ENCODE data around the gene CSNK1G1. TPM values are rescaled to one million over a fixed set of nuclear protein-coding genes. Genes with fewer than 3 reads are reported as not detected.
A peak's percentile ranks its signal among the peaks of the same experiment; 100 is the strongest.

Gene CSNK1G1
- total RNA-seq, 1 experiment from 2014 or later = 11.5 TPM

- CTCF ChIA-PET = no interaction called here
- Histone ChIP-seq H3K27me3 (replicated peaks; ENCODE audit: control insufficient read depth, insufficient read depth, low read length) (no peaks in the 10 kb centered on the region), H3K4me3 (ENCODE audit: low read depth, low read length) (no peak overlapping the region), H3K4me1 (peaks cover 4% of the 10 kb centered on the region; the same call in 1 of the 2 replicates), H3K36me3 (ENCODE audit: control insufficient read depth, insufficient read depth, low read length) (no peaks in the 10 kb centered on the region), H3K9me3 (no peaks in the 10 kb centered on the region)
- intact Hi-C loops (cut with micrococcal nuclease; ENCODE audit: unreplicated experiment) = no loop called here
- H3K4me3 Mint-ChIP-seq (ENCODE audit: unreplicated experiment) = no peak overlapping the region
- no peaks in the 10 kb centered on the region for H3K27me3 Mint-ChIP-seq (ENCODE audit: insufficient read depth, unreplicated experiment)
- TF ChIP-seq, protein P1, sequence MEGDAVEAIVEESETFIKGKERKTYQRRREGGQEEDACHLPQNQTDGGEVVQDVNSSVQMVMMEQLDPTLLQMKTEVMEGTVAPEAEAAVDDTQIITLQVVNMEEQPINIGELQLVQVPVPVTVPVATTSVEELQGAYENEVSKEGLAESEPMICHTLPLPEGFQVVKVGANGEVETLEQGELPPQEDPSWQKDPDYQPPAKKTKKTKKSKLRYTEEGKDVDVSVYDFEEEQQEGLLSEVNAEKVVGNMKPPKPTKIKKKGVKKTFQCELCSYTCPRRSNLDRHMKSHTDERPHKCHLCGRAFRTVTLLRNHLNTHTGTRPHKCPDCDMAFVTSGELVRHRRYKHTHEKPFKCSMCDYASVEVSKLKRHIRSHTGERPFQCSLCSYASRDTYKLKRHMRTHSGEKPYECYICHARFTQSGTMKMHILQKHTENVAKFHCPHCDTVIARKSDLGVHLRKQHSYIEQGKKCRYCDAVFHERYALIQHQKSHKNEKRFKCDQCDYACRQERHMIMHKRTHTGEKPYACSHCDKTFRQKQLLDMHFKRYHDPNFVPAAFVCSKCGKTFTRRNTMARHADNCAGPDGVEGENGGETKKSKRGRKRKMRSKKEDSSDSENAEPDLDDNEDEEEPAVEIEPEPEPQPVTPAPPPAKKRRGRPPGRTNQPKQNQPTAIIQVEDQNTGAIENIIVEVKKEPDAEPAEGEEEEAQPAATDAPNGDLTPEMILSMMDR (IDR thresholded peaks at IDR 0.05; ENCODE audit: insufficient read depth in 1 of 2, low read depth in 1 of 2, low read length in 1 of 2, severe bottlenecking in 1 of 2, unreplicated experiment in 1 of 2) = no peak
- no peaks in the 10 kb centered on the region for H3K9me3 Mint-ChIP-seq (ENCODE audit: unreplicated experiment)
- POLR2A ChIA-PET = no interaction called here
- no peaks in the 10 kb centered on the region for H3K4me1 Mint-ChIP-seq (ENCODE audit: low read depth, unreplicated experiment)
- DNase-seq = no peak
- H3K27ac Mint-ChIP-seq (ENCODE audit: unreplicated experiment) = no peak overlapping the region
- BruUV-seq (replicated peaks) = no TSS peak
- peaks cover 8% of the 10 kb centered on the region for H3K36me3 Mint-ChIP-seq (ENCODE audit: insufficient read depth, unreplicated experiment)
Observed at GRCh38 chr15:64166102-64166890, 189.7 kb downstream of the CSNK1G1 start.

DNA sequence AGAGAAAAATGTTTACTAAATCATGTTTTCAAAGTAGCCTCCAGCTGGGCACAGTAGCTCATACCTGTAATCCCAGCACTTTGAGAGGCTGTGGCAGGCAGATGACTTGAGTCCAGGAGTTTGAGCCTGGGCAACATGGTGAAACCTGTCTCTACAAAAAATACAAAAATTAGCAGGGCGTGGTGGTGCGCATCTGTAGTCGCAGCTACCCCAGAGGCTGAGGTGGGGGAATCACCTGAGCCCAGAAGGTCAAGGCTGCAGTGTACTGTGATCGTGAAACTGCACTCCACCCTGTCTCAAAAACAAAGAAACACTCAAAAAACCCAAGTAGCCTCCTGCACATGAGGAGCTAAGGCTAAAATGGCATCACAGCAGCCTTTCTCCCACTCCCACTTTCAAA is 191.5 kb downstream of the CSNK1G1 start:
- Histone ChIP-seq H3K9me3 (no peaks in the 10 kb centered on the region), H3K27me3 (replicated peaks; ENCODE audit: control insufficient read depth, insufficient read depth, low read length) (no peaks in the 10 kb centered on the region), H3K4me1 (peaks cover 4% of the 10 kb centered on the region; the same call in 1 of the 2 replicates), H3K36me3 (ENCODE audit: control insufficient read depth, insufficient read depth, low read length) (no peaks in the 10 kb centered on the region; the same call in 1 of the 2 replicates), H3K4me3 (ENCODE audit: low read depth, low read length) (no peak overlapping the region)
- Mint-ChIP-seq H3K36me3 (ENCODE audit: insufficient read depth, unreplicated experiment) (peaks cover 19% of the 10 kb centered on the region), H3K4me3 (ENCODE audit: unreplicated experiment) (peak overlapping the region; percentile 32), H3K4me1 (ENCODE audit: low read depth, unreplicated experiment) (no peaks in the 10 kb centered on the region), H3K9me3 (ENCODE audit: unreplicated experiment) (no peaks in the 10 kb centered on the region), H3K27me3 (ENCODE audit: insufficient read depth, unreplicated experiment) (no peaks in the 10 kb centered on the region), H3K27ac (ENCODE audit: unreplicated experiment) (peak overlapping the region; percentile 89)
- intact Hi-C loops (cut with micrococcal nuclease; ENCODE audit: unreplicated experiment) = no loop called here
- no TSS peak for BruUV-seq (replicated peaks)
- TF ChIP-seq, protein P1 (IDR thresholded peaks at IDR 0.05; ENCODE audit: insufficient read depth in 1 of 2, low read depth in 1 of 2, low read length in 1 of 2, severe bottlenecking in 1 of 2, unreplicated experiment in 1 of 2) = no peak
- ChIA-PET CTCF (no interaction called here), POLR2A (no interaction called here)
- no peak for DNase-seq

DNA sequence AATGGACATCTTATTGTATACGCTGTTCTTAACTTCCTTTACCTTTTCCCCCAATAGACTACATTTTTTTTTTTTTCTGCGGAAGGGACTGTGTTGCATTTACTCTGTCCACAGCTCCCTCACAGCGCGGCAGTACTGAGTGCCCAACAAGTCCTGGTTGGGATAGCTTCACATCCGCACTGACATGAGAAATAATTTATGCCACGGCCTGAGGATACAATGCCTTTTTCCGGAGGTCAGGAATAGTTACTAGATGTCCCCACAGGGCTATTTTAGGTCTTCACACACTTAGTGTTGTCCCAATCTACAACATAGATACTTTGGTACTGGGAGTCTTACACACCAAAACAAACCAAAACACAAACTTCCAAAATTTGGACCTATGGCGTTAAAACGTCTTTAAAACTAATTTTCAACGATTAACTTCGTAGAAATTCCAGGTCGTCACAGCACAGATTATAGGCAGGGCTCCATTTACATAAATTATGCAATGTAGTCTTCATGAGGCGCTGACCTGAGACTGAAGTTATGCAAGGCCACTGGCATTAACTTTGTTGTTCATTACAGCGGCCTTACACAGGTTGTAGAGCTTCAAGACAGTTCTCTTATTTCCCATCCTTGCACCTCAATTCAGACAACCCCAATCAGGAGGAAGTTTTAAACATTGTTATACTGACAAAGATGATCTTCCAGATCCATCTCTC is 192.2 kb downstream of the CSNK1G1 start:
- DNase-seq = no peak
- BruUV-seq (replicated peaks) = no TSS peak
- Mint-ChIP-seq H3K36me3 (ENCODE audit: insufficient read depth, unreplicated experiment) (peaks cover 25% of the 10 kb centered on the region), H3K27me3 (ENCODE audit: insufficient read depth, unreplicated experiment) (no peaks in the 10 kb centered on the region), H3K4me3 (ENCODE audit: unreplicated experiment) (peak overlapping the region; percentile 77), H3K9me3 (ENCODE audit: unreplicated experiment) (no peaks in the 10 kb centered on the region), H3K4me1 (ENCODE audit: low read depth, unreplicated experiment) (no peaks in the 10 kb centered on the region), H3K27ac (ENCODE audit: unreplicated experiment) (peak overlapping the region; percentile 89)
- intact Hi-C loops (cut with micrococcal nuclease; ENCODE audit: unreplicated experiment) = loop anchor here (1.0 kb wide), 1 partner anchor 30 kb away; no protein-coding TSS in a partner anchor
- POLR2A ChIA-PET = interaction anchor here (0.9 to 1.6 kb wide), 3 partner anchors 11 to 662 kb away, joined by 3 to 5 read pairs (median 3); partner anchors contain the start of genes CIAO2A and PIF1
- no peaks in the 10 kb centered on the region for H3K9me3 ChIP-seq
- H3K4me1 ChIP-seq = peaks cover 4% of the 10 kb centered on the region; the same call in 1 of the 2 replicates
- CTCF ChIA-PET = interaction anchor here (0.6 to 3.1 kb wide), 5 partner anchors 10 to 193 kb away, joined by 3 to 19 read pairs (median 5); partner anchors contain the start of genes CIAO2A and CSNK1G1
- TF ChIP-seq, protein P1 (IDR thresholded peaks at IDR 0.05; ENCODE audit: insufficient read depth in 1 of 2, low read depth in 1 of 2, low read length in 1 of 2, severe bottlenecking in 1 of 2, unreplicated experiment in 1 of 2) = no peak
- peak overlapping the region; percentile 41 for H3K4me3 ChIP-seq (ENCODE audit: low read depth, low read length)
- H3K36me3 ChIP-seq (ENCODE audit: control insufficient read depth, insufficient read depth, low read length) = no peaks in the 10 kb centered on the region; the same call in 1 of the 2 replicates
- no peaks in the 10 kb centered on the region for H3K27me3 ChIP-seq (replicated peaks; ENCODE audit: control insufficient read depth, insufficient read depth, low read length)
